HG03135 (cell line): ENCODE data around the gene TRAPPC12.
"Not testable (repeated sequence)": the region's sequence is repeated elsewhere in the genome, so short reads cannot be mapped to it uniquely, and the experiment has no call there.

Experiments used
- ATAC-seq: cut with Tn5 transposase; IDR thresholded peaks from one replicate; pipeline ENCODE4 v1.9.1; 2021; ENCODE audit warnings: mild to moderate bottlenecking, moderate library complexity; ENCODE audit not compliant: unreplicated experiment

The TRAPPC12 gene

DNA sequence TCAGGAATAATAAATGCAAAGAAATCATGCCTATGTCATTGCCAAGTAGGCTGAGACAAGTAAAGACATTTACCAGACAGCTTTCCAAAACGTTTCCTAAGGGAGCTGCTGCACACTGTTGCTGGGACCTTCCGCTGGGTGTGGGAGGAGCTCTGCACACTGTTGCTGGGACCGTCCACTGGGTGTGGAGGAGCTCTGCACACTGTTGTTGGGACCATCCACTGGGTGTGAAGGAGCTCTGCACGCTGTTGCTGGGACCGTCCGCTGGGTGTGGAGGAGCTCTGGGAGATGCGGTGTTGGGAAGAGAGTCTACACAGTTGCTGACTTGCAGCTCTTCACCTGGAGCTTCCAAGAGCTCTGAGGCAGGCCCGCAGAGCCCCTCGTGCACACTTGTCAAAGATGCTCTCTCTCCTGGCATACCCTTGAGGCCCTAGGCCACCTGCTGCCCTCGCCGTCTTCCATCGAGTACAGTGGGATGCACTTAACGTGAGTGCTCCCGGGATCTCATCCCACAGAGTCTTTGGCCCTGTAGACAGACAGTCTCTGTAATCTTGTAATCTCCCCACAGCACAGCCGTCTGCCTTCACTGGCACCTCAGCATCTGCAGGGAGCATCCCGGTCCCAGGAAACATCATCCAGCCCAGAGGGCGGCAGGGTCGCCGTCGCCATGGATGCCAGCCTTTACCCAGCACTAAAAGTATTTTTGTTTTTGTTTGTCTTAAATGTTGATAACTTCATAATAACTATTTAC lies 51.4 kb downstream of the TRAPPC12 start:
- ATAC-seq: no peak

DNA sequence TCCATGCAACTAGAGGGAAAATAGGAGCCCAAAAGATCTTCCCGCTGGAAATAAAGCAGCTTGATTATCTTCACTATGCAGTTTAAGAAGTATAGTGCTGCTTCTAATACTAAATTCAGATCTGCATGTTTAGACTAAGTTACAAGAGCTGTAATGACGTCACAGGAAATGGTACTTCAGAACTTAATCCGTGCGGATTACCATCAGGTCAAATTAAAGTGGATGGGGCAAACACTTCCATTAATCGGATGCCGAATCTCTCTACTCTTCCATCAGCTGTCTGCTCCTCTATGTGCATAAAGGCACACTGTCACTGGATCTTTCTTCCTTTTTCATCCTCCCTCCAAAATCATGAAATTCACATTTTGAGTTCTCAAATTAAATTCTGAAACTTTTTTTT lies 52.6 kb downstream of the TRAPPC12 start:
- ATAC-seq: no peak

DNA sequence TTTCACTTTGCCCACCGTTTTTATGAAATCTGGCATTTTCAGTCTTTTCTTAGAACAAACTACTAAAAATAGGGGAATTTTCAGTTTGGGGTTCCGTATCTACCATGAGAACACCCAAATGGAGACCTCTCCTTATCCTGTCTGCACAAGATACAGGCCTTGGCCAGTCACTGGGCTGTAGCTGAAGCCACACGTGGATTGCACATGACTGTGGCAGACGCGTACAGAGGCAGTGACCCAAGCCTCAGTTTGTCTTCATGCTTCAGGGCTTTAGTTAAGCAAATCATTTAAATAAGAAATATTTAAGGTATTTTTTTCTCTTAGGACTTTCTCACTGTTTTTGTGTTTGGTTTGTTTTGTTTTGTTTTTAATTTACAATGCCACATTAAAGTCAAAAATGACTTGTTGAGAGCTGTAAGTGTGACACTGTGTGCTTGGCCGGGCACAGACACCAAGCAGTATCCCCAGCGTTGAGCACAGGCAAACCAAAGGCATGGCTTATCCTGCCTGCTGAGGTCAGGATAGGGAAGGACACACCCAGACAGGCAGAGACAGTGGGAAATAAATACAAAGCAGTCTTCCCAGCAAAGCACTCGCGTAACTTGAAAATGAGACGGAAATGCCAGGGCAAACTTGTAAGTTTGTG lies 53.3 kb downstream of the TRAPPC12 start:
- no peak for ATAC-seq

DNA sequence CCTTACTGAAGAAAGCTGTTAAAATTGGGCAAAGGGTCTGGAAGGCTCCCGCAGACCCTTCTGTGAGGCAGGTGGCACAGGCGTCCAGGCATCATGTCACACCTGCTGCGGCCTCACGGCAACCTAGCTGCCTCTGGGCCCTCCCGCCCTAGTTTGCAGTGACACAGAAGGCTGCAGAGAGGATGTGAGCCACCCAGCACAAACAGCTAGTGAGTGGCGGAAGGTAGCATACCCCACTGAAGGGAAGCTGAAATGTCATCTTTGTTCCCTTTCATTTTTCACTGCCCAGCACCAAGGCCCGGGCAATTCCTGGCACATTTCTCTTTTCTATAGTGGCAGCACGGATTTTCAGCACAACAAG lies 53.8 kb downstream of the TRAPPC12 start:
- no peak for ATAC-seq

DNA sequence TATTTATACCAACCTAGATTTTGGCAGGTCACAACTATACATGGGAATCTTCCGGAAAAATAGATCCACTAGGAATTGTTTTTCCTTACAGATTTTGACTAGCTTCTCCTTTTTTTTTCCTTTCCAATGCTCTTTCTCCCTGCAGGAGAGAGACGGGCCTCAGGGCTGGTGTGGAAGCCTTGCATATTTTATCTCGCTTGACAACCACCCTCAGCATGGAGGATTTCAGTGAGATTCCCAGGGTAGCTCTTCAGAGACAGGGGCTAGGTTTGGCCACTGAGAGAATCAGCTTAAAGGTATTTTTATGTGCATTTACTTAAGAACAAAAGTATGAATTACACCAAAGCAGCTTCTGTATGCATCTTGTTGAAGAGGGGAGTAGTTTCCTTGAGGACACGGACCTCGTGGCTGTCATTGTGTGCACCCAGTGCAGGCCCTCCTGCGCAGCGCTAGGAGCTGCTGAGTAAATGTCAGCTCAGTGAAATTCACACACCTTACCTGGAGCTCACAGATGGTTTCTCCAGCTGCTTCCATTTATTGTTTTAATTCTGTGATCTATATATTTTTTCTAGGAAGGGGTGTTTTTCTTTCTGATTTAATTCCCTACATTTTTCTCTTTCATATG lies 54.4 kb downstream of the TRAPPC12 start:
- no peak for ATAC-seq

DNA sequence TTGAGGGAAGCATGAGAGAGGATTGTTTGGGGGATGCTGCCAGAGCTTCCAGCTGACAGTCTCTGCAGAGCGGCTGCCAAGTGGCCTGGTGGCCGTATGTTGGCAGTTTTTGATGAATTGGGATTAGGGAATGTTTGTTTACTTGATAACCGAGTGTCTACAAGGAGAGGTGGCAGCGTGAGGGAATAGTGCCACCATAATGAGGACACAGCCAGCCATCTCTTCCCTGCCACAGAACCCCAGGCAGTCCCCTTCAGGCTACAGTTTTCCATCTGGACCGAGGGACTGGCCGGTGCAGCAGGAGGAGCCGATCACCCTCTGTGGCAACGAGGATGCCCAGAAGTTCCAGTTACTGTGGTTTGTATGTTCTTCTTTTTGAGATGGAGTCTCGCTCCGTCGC lies 55.2 kb downstream of the TRAPPC12 start:
- no peak for ATAC-seq

DNA sequence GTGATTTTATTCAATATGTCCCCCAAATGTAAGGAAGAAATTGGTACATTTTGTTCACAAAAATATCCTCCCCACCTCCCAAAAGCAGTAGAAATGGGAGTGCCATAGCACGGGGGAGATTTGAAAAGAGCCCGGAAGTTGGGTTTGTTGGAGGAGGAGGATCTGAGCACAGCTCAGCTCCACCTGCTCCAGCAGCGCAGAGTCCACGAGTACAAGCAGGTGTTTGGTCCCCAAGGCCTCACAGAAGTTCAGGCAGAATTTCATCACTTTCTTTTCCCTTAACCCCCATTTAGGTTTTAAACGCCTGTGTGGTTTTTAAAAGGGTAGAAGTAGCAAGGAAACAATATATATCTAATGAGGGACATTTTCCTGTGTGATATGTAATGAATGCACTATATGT lies 56.0 kb downstream of the TRAPPC12 start:
- no peak for ATAC-seq

DNA sequence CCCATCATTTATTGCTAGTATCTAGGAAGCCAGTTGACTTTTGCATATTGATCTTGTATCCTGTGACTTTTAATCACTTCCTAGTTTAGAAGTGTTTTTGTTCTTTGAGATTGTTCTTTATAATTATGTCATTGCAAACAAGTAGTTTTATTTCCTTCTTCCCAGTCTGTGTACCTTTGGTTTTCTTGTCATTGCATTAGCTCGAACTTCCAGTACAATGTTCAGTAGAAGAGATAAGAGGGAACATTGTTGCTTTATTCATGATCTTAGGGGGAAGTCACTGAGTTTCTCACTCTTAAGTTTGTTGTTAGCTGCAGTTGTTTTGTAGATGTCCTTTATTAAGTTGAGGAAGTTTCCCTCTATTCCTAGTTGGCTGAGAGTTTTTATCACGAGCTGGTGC lies 61.0 kb downstream of the TRAPPC12 start:
- no peak for ATAC-seq

DNA sequence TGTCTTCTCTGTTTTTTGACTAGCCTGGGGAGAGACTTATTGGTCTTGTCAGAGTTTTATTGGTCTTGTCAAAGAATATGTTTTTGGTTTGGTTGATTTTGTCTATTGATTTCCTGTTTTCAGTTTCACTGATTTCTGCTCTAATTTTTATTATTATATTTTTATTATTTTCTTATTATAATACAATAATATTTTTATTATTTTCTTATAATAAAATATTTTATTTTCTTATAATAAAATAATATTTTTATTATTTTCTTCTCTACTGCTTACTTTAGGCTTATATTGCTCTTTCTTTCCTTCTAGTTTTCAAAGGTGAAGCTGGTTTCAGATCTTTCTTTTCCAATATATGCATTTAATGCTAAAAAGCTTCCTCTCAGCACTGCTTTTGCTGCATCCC lies 62.0 kb downstream of the TRAPPC12 start:
- ATAC-seq: no peak

DNA sequence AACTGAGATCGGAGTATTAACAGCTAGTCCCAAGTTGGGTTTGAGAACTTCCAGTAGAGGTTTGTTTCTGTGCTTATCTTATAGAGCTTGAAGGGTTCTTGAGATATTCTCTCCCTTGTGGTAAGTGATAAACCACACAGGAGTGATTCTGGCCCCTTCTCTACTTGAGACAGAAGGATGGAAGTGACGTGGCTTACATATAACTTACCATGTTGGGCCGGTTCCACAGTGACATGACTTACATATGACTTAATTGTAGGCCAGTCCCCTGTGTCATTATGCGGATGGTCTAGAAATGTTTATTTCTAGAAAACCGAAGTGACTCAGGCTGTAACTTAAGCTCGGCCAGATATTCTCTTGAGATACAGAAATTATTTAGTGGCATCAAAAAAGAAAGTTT lies 62.7 kb downstream of the TRAPPC12 start:
- no peak for ATAC-seq

DNA sequence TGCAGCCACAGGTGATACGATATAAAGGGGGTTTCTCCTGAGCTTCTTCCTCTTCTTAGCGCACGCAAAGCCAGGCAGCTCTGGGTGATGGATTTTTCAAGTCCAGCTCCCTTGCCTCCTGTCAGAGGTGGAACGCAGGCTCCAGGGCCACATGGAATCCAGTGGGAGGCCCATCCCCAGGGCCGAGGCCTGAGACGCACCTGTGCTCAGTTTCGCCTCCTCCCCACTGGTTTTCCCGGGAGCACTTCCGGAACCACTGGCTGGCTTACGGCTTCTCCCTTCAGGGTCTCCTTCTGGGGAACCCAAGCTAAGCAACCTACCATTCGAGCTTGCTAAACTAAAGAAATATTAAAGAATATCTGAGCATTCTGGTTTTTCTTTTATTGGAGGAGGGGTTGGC lies 63.6 kb downstream of the TRAPPC12 start:
- ATAC-seq: no peak

DNA sequence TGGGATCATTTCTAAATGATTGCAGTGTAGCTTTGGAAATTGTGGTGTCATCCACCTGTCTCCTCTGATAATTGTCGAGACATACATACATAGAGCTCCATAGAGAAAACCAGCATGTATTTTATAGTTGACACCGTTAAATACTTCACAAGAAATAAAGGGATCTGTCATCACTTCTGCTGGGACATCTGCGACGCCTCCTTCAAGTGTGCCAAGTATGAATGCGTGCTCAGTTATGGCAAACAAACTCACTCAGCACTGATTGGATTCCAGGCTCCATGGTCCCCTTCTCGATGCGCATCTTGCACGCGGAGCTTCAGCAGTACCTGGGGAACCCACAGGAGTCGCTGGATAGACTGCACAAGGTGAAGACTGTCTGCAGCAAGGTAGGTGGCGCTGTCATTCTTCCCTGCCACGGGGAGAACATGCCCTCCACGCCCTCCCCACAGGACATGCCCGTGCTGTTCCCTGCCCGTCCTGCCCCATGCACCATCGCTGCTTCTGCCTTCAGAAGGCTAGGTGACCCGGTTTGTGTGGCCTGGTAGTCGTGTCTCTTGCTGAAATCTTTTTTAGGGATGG lies 64.1 kb downstream of the TRAPPC12 start:
- no peak for ATAC-seq

DNA sequence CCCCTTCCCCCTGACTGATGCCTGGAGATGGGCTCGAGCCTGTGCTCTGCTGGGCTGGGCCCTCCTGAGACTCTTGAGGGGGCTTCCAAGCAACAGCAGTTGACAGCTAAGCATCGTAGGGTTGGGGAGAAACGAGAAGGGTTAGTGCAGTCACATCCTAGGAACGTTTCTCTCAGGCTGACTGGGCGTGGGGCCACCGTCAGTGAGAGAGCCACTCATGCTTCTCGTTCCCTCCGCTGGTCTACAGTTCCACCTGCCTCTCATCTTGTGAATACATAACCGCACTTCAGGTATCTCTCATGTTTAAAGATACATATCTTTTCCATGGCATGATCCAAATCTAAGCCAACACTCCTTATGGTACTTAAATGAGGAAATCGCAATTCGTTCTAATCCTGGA lies 66.4 kb downstream of the TRAPPC12 start:
- no peak for ATAC-seq

DNA sequence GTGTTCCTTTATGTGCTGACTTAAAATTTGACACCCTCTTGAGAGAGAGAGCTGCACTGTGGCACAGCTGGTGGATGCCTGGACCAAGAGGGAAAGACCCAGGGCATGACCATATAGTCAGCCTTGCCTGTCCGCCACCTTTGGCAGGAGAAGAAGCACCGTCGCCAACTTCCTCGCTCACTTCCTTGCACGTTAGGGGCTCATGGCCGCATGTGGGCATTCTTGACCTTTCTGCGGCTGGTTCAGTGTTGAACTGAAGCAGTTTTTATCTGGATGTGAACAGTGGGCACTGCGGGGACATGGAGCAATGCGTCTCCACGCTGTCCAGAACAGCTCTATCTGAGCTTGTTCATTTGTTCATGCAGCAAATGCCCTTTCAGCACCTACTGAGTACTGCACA lies 66.9 kb downstream of the TRAPPC12 start:
- ATAC-seq: no peak

DNA sequence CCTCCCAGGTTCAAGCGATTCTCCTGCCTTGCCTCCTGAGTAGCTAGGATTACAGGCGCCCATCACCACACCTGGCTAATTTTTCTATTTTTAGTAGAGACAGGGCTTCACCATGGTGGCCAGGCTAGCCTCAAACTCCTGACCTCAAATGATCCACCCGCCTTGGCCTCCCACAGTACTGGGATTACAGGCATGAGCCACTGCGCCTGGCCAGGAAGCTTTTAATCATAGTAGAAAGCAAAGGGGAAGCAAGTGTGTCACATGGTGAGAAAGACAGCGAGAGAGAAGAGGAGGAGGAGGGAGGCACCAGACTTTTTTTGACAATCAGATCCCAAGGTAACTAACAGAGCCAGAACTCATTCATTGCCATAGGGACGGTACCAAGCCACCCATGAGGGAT lies 67.7 kb downstream of the TRAPPC12 start:
- not testable (repeated sequence) for ATAC-seq

DNA sequence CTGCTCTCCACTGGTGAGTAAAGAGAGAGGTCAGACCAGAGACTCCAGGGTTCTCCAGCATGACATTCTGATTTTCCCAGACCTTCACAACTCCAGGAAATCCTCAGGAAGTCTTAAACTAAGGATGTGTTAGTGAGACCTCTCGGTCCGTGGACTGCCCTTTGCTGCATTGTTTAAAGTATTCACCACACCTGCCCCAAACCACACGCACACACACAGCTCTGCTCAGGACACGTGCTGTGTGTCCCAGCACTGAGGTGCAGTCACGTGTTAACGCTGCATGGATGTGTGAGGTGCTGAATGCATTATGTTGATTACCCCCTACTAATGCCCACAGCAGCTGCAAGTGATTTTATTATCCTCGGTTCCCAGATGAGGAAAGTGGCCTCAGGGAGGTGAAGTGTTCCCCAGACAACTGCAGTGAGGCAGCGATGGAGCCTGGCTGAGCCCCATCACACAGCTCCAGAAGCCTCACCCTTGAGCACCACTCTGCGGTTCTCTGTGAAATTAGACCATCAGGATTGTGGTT lies 68.4 kb downstream of the TRAPPC12 start:
- no peak for ATAC-seq

DNA sequence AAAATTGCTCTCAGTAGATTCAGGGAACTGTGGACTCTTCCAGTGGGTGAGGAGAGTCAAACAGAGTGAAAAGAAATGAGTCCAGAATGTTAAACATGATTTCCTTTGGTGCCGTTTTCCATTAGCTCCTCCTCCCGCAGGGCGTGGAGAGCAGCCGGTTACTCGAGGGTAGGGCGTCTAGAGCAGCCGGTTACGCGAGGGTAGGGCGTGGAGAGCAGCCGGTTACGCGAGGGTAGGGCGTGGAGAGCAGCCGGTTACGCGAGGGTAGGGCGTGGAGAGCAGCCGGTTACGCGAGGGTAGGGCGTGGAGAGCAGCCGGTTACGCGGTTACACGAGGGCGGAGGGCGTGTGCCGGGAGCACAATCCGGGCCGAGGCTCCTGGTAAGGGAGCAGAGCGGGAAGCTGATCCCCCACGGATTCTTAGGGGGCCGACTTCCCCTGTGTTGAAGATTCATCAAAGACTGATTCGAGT lies 69.0 kb downstream of the TRAPPC12 start:
- ATAC-seq: not testable (repeated sequence)

DNA sequence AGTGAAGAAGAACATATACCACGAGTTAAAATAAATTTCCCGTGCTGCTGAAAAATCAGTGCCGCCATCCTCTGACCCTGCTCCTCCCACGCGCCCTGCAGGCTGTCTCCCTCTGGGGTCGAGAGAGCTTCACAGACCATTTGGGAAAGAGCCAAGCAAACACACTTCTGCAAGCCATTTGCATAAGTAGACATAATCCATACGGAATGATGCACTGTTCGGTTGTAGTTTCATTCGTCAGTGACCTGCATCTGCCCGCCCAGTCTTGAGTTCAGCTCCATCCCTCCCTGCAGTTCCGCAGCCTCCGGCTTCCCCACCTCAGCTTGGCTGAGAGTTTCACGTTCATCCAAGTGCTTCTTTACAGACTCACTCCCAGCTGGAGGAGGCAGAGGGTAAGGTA lies 69.6 kb downstream of the TRAPPC12 start:
- ATAC-seq: no peak

DNA sequence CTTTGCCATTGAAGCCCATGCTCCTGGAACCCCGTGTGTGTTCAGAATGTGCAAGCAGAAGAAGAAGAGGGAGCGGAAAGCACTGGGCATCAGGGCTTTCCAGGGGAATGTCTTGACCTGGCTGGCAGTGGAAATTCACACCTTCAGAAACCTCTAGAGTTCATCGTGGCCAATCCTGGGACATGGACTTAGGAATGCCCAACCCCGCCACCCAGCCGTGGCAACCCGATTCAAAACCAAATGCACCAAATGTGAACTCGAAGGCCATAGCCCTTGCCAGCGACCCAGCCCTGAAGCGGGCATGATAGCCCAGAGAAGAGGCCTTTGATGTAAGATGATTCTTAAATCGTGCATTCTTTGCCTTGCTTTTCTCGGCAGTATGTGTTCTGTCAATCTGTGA lies 70.4 kb downstream of the TRAPPC12 start:
- no peak for ATAC-seq

DNA sequence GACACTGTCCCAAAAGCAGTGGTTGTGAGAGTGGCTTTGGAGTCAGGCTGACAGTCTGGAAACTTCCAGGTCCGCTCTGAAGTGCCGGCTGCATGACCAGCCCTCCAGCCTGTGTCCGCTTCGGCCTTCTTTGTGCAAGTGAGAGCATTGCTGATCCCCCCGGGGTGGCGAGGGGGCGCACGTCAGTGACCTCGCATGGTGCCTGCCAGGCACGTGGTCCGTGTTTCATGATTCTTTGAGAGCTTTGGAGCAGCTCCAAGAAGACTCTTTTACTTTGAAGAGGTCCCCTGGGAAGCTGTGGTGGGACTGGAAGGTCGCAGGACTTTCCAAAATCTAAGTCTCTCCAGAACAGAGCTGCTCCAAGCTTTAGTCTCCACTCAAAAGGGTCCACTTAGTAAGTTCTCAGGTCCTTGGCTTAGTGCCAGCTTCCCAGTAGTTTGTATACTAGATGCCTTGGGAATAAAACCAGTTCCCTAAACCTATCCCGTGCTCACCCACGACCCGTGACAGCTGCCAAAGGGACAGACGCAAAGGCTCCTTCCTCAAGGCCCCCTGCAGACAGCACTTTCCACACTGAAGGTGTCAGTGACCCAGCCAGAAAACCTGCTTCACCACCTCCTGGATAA lies 71.0 kb downstream of the TRAPPC12 start:
- no peak for ATAC-seq

DNA sequence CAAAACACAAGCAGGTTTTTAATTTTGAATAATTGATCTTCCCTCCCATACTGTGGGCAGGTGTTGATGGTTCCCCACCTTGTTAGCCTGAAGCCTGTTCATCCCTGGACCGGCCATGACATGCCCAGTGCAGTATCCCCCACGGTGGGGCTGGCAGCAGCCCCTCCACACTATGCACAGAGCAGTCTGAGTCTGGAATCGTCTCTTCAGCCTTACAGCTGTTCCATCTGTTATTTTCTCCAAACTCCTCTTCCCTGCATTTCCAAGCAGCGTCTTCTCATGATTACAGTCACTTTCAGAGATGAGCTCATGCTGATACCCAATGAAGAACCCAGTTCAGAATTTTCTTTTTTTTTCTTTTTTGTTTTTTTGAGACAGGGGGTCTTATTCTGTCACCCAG lies 71.7 kb downstream of the TRAPPC12 start:
- ATAC-seq: no peak
